GM12878 (cell line): ENCODE data around the gene PTBP3. TPM values are rescaled to one million over a fixed set of nuclear protein-coding genes. Genes with fewer than 3 reads are reported as not detected.
"Not testable (repeated sequence)": the region's sequence is repeated elsewhere in the genome, so short reads cannot be mapped to it uniquely, and the experiment has no call there.

ENCODE experiments used
- ATAC-seq: fragments of 200-7000 bp; cut with Tn5 transposase; 3 replicates; pipeline ENCODE4 v1.9.1; 2020; ENCODE audit warnings: mild to moderate bottlenecking, moderate library complexity
- BruUV-seq: library from RNA; stranded (reverse); fragments of 400-500 nt; replicated peaks from 2 replicates; lab custom pipeline; 2021; lab: Mats Ljungman, UMichigan
- CTCF ChIA-PET: fragments of 300-600 bp; sonication (Branson Sonifier 250); formaldehyde crosslinking; extraction: SDS; loops from one replicate; lab custom pipeline; 2021; ENCODE audit warnings: inconsistent platforms; lab: Yijun Ruan, JAX
- POLR2A ChIA-PET: fragments of 350-600 bp; formaldehyde crosslinking; extraction: SDS; loops from one replicate; lab custom pipeline; 2021; ENCODE audit warnings: inconsistent platforms; lab: Charles Lee
- RAD21 ChIA-PET: fragments of 300-600 bp; sonication (Branson Sonifier 250); formaldehyde crosslinking; loops from one replicate; lab custom pipeline; 2023; ENCODE audit warnings: antibody characterized with exemption; ENCODE audit not compliant: unreplicated experiment; lab: Charles Lee
- SMC1A ChIA-PET: fragments of 300-600 bp; sonication (Branson Sonifier 250); formaldehyde crosslinking; loops from one replicate; lab custom pipeline; 2023; ENCODE audit not compliant: unreplicated experiment, uncharacterized antibody; lab: Charles Lee
- DNase-seq: peaks from one replicate; pipeline ENCODE4 v3.0.0-alpha.2; 2011; ENCODE audit warnings: low read depth, low spot score
- FAIRE-seq: peaks from 3 replicates; lab custom pipeline; 2011; peaks lifted over from hg19 to GRCh38; lab: Jason Lieb, UNC
- H2AFZ ChIP-seq: 2 replicates; pipeline ENCODE4 v1.6.0; 2011; ENCODE audit warnings: low read depth, low read length, control low read depth; ENCODE audit not compliant: control insufficient read depth
- H3K27ac ChIP-seq: 2 replicates; pipeline ENCODE4 v1.5.1; 2011; ENCODE audit warnings: control low read depth; ENCODE audit not compliant: control insufficient read depth, insufficient read depth
- H3K27me3 ChIP-seq, 2 experiments: replicated peaks in 1 of 2; 2 replicates each; pipeline versions ENCODE4 v1.6.0 to v1.6.1; 2011; ENCODE audit warnings: low read length in 1 of 2; ENCODE audit not compliant: control insufficient read depth in 2 of 2, insufficient read depth in 2 of 2
- H3K36me3 ChIP-seq, 2 experiments: 2 replicates each; pipeline ENCODE4 v1.5.1; 2011; ENCODE audit warnings: low read length in 1 of 2; ENCODE audit not compliant: control insufficient read depth in 2 of 2, insufficient read depth in 2 of 2
- H3K4me1 ChIP-seq: 2 replicates; pipeline ENCODE4 v1.6.1; 2011; ENCODE audit warnings: mild to moderate bottlenecking, low read length, moderate library complexity, mixed read lengths; ENCODE audit not compliant: control insufficient read depth, insufficient read depth
- H3K4me2 ChIP-seq: 2 replicates; pipeline ENCODE4 v1.6.0; 2011; ENCODE audit warnings: control low read depth; ENCODE audit not compliant: control insufficient read depth, insufficient read depth
- H3K4me3 ChIP-seq: fragments of 200-600 bp; sonication (generic); 2 replicates; pipeline ENCODE4 v1.5.1; 2016
- H3K79me2 ChIP-seq: 2 replicates; pipeline ENCODE4 v1.6.0; 2011; ENCODE audit warnings: low read length; ENCODE audit not compliant: control insufficient read depth, insufficient read depth
- H3K9ac ChIP-seq: 2 replicates; pipeline ENCODE4 v1.8.0; 2011; ENCODE audit warnings: low read length, control low read depth, mixed read lengths; ENCODE audit not compliant: control insufficient read depth, insufficient read depth
- H3K9me3 ChIP-seq: replicated peaks from 3 replicates; pipeline ENCODE4 v1.5.1; 2011; ENCODE audit warnings: mild to moderate bottlenecking, low read length; ENCODE audit not compliant: control insufficient read depth, insufficient read depth
- H4K20me1 ChIP-seq: 2 replicates; pipeline ENCODE4 v1.6.0; 2011; ENCODE audit not compliant: control insufficient read depth, insufficient read depth
- NFYA ChIP-seq: IDR thresholded peaks from 2 replicates; pipeline ENCODE4 v1.6.1; 2011; ENCODE audit warnings: low read depth, mild to moderate bottlenecking, low read length, improper control_type of control experiment, borderline replicate concordance
- POU2F2 ChIP-seq: IDR thresholded peaks from 3 replicates; pipeline ENCODE4 v1.6.1; 2011; ENCODE audit warnings: low read depth, mild to moderate bottlenecking, low read length, borderline replicate concordance
- REST ChIP-seq: IDR thresholded peaks from 2 replicates; pipeline ENCODE4 v1.6.1; 2012; ENCODE audit warnings: mild to moderate bottlenecking, low read depth, low read length
- SMAD1 ChIP-seq: fragments of 450-650 bp; IDR thresholded peaks from 2 replicates; pipeline ENCODE4 v1.6.1; 2018; ENCODE audit warnings: mild to moderate bottlenecking, low read depth; ENCODE audit not compliant: partially characterized antibody
- WGBS: methylation state at CpG from one replicate; pipeline ENCODE4 v1.1.6; 2016; ENCODE audit warnings: low lambda C conversion rate; ENCODE audit not compliant: insufficient replicate concordance, insufficient coverage; ENCODE audit errors: missing lambda C conversion rate; 5-methylcytosine and 5-hydroxymethylcytosine counted together
- in situ Hi-C: fragments of 300-500 bp; cut with MboI; formaldehyde crosslinking; loops from 9 replicates; pipeline ENCODE4 v1.14.3; 2018; ENCODE audit warnings: mixed read lengths
- intact Hi-C: fragments of 100-400 bp; cut with micrococcal nuclease; formaldehyde crosslinking; loops from one replicate; pipeline ENCODE4 v1.14.2; 2022; ENCODE audit not compliant: unreplicated experiment
- polyA plus RNA-seq, 11 experiments: library from polyadenylated mRNA; depleted of rRNA in 4 of 11; unstranded in 6 of 11; stranded (reverse) in 5 of 11; fragments of >200 nt; fragmentation: Nextera tagmentation in 4 of 11; fragmentation: Illumina TruSeq in 1 of 11; extraction: Ambion mirVana in 4 of 11; extraction: Trizol in 1 of 11; gene quantifications; 1 replicate in 1 of 11; 2 replicates in 10 of 11; pipeline versions ENCODE4 v1.2.1 to v1.2.3, GENCODE V29; 2011 to 2016; ENCODE audit warnings: inconsistent platforms in 2 of 11, missing spikeins in 2 of 11, low read depth in 1 of 11
- total RNA-seq, 4 experiments: library from RNA; depleted of rRNA in 3 of 4; stranded (reverse); fragments of >200 nt in 3 of 4; fragmentation: Illumina TruSeq in 1 of 4; extraction: Trizol in 1 of 4; gene quantifications; 2 replicates each; pipeline versions ENCODE4 v1.2.1 to v1.2.3, GENCODE V29; 2013 to 2021

PTBP3 gene
- total and polyA plus RNA-seq, 10 of the 15 experiments (the other 5 are each of a cell fraction or from before 2014, with no cell fraction given) = 12.5 to 104 (median 52.7) TPM

GRCh38 chr9:112373666-112374065, 40.2 kb upstream of the PTBP3 start:
- not testable (repeated sequence) for H3K4me1 ChIP-seq

GRCh38 chr9:112371060-112371459, 37.6 kb upstream of the PTBP3 start:
- no TSS peak for BruUV-seq
- Histone ChIP-seq H3K9ac (no peak overlapping the region), H3K9me3 (peaks cover 5% of the 10 kb centered on the region; the same call in 2 of the 3 replicates), H4K20me1 (no peaks in the 10 kb centered on the region), H2AFZ (no peak overlapping the region), H3K27ac (no peak overlapping the region), H3K4me3 (no peak overlapping the region), H3K36me3 (no peaks in the 10 kb centered on the region)
- ChIA-PET SMC1A (interaction anchor here (1.7 kb wide), 1 partner anchor 9 kb away, joined by 4 read pairs; no protein-coding TSS in a partner anchor), POLR2A (interaction anchor here (0.6 kb wide), 1 partner anchor 561 kb away, joined by 3 read pairs; no protein-coding TSS in a partner anchor)
- WGBS = 100% methylated on average over 1 of the region's 1 CpG
- in situ Hi-C loops = no loop called here
- DNase-seq (no peak), FAIRE-seq (no peak), ATAC-seq (no peak)
- TF ChIP-seq POU2F2 (no peak), SMAD1 (no peak), NFYA (no peak), REST (no peak)
- TF ChIP-seq, all 136 proteins: peak for 0
- ChIA-PET CTCF (interaction anchor here (0.6 to 2.7 kb wide), 2 partner anchors 258 to 758 kb away, joined by 3 to 7 read pairs; no protein-coding TSS in a partner anchor), RAD21 (no interaction called here)
- Histone ChIP-seq H3K79me2 (no peaks in the 10 kb centered on the region), H3K4me2 (no peak overlapping the region), H3K4me1 (no peaks in the 10 kb centered on the region), H3K27me3 (no peaks in the 10 kb centered on the region)
- intact Hi-C loops = loop anchor here (10.0 kb wide), 1 partner anchor 64 kb away; no protein-coding TSS in a partner anchor

More at GRCh38 chr9:112373666-112374065, 40.2 kb upstream of the PTBP3 start:
- FAIRE-seq, H3K36me3 ChIP-seq, H3K4me3 ChIP-seq, H3K27me3 ChIP-seq, H3K79me2 ChIP-seq, H2AFZ ChIP-seq, BruUV-seq, H3K9ac ChIP-seq, H3K27ac ChIP-seq, H4K20me1 ChIP-seq, in situ Hi-C loops, ATAC-seq, RAD21 ChIA-PET, DNase-seq, H3K4me2 ChIP-seq, H3K9me3 ChIP-seq: not testable (repeated sequence)
- 69% methylated on average over 2 of the region's 2 CpGs for WGBS
- POLR2A ChIA-PET = interaction anchor here (0.9 kb wide), 1 partner anchor 11 kb away, joined by 3 read pairs; no protein-coding TSS in a partner anchor
- SMC1A ChIA-PET = interaction anchor here (1.6 kb wide), 1 partner anchor 11 kb away, joined by 3 read pairs; no protein-coding TSS in a partner anchor
- CTCF ChIA-PET = interaction anchor here (0.6 kb wide), 2 partner anchors 413 to 957 kb away, joined by 3 to 4 read pairs; no protein-coding TSS in a partner anchor
- intact Hi-C loops = loop anchor here (10.0 kb wide), 1 partner anchor 61 kb away; no protein-coding TSS in a partner anchor
